Upper lobe of left lung (tissue), 6 donors: ENCODE data around the gene PPARD. TPM values are rescaled to one million over a fixed set of nuclear protein-coding genes. Genes with fewer than 3 reads are reported as not detected.

Experiments used
- ATAC-seq, 2 donors: fragments of 200-7000 bp; cut with Tn5 transposase; one replicate each; pipeline ENCODE4 v1.9.1; 2022; ENCODE audit warnings: mild to moderate bottlenecking in 2 of 2, moderate library complexity in 2 of 2; ENCODE audit not compliant: low FRiP score in 2 of 2
- DNase-seq, 2 donors: peaks; one replicate each; pipeline ENCODE4 v3.0.0-alpha.2; 2019 to 2020
- H3K27ac ChIP-seq, 4 donors: fragments of 200-600 bp; sonication (generic); one replicate each; pipeline ENCODE4 v1.5.1; 2016 to 2019
- H3K27me3 ChIP-seq, 4 donors: fragments of 200-600 bp; sonication (generic); one replicate each; pipeline ENCODE4 v1.5.1; 2017 to 2019
- H3K36me3 ChIP-seq, 4 donors: fragments of 200-600 bp; sonication (generic); one replicate each; pipeline ENCODE4 v1.5.1; 2016 to 2019
- H3K4me1 ChIP-seq, 4 donors: fragments of 200-600 bp; sonication (generic); one replicate each; pipeline ENCODE4 v1.5.1; 2018 to 2019
- H3K4me3 ChIP-seq, 4 donors: fragments of 200-600 bp; sonication (generic); one replicate each; pipeline ENCODE4 v1.5.1; 2017 to 2019; ENCODE audit warnings: mild to moderate bottlenecking in 2 of 4, moderate library complexity in 1 of 4
- H3K9me3 ChIP-seq, 4 donors: fragments of 200-600 bp; sonication (generic); one replicate each; pipeline ENCODE4 v1.5.1; 2018 to 2019
- EP300 ChIP-seq, 4 donors: sonication (generic); formaldehyde crosslinking; IDR thresholded peaks; one replicate each; pipeline ENCODE4 v1.5.1; 2017; ENCODE audit warnings: antibody characterized with exemption in 4 of 4, control low read depth in 2 of 4
- POLR2A ChIP-seq, 4 donors: fragments of 450-650 bp; IDR thresholded peaks; one replicate each; pipeline ENCODE4 v1.5.1; 2016 to 2017; ENCODE audit warnings: antibody characterized with exemption in 4 of 4, mild to moderate bottlenecking in 2 of 4
- POLR2AphosphoS5 ChIP-seq, 2 donors: sonication (generic); formaldehyde crosslinking; IDR thresholded peaks; one replicate each; pipeline ENCODE4 v1.5.1; 2017; ENCODE audit warnings: antibody characterized with exemption in 2 of 2
- WGBS, 2 donors: methylation state at CpG; one replicate each; pipeline ENCODE4 v1.1.5; 2017 to 2018; 5-methylcytosine and 5-hydroxymethylcytosine counted together
- total RNA-seq, 6 donors: library from RNA; depleted of rRNA in 4 of 6; stranded (reverse); fragments of >200 nt in 4 of 6; gene quantifications; one replicate each; pipeline versions ENCODE4 v1.1.0 to v1.2.1, GENCODE V29; 2016 to 2021
- TF ChIP-seq, protein P1 (sequence below), 6 experiments: fragments of 450-650 bp in 4 of 6; fragments of 200-600 bp in 2 of 6; sonication (generic) in 2 of 6; IDR thresholded peaks; one replicate each; pipeline ENCODE4 v1.5.1; 2016 to 2019; ENCODE audit warnings: antibody characterized with exemption in 6 of 6
- donor health status: DM: no; HTN: no; CAD: no; lungs with moderate emphysema.
- donor health status: DM: no; HTN: yes; CAD: no; lungs with severe emphysema.

Gene PPARD
- total RNA-seq, 6 donors from 2014 or later = 14.8 to 48.2 (median 31.5) TPM

DNA sequence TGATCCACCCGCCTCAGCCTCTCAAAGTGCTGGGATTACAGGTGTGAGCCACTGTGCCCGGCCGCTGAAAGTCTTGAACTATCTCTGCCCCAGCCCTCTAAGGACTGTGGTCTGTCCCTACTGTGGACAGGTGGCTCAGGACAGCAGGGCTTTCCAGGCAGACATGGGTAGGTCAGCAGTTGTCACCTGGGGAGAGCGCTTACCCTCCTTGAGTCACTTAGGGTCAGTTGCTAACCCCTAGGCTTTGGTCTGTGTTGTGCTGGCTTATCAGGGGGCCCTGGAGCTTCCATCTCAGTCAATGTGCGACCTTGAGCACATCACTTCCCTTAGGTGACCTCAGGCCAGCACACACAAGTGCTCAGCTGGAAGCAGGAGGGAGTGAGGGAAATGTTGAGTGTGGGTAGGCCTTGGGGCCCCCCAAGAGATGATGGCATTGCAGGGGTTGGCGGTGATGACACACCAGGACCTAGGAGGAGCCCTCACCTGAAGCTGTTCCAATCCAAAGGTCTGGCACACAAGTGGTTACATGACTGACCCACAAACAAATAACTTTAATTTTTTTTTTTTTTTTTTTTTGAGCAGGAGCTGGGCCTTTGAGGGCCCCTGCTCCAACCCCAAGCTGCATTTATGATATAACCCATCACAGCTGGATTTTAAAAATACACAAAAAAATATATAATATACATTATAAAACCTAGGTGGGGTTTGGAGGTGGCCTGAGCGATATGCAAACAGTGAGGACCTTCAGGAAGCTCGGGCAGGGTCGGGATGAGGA, 130.9 kb downstream of the PPARD start:
- WGBS, 2 donors = 90% methylated on average over 8 to 9 of the region's 9 CpGs

DNA sequence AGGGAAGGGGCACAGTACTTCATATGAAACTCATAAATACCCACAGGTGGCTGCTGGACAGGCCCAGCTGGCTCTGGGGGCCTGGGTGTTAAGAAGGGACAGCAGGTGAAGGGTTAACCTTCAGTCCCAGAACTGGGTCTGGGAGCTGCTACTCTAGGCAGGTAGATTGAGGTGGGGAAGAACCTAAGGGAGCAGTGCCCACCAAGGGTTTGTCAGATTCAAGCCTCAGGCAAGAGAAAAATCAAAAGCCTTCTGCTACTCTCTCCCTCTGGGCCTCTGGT, 131.4 kb downstream of the PPARD start:
- no peak overlapping the region for H3K4me3 ChIP-seq
- DNase-seq (no peak), ATAC-seq (no peak)
- peaks cover 12 to 33% (median 16%) of the 10 kb centered on the region in 4 donors for H3K4me1 ChIP-seq
- no peaks in the 10 kb centered on the region for H3K27me3 ChIP-seq
- peaks cover 3 to 75% (median 41%) of the 10 kb centered on the region in 4 donors for H3K36me3 ChIP-seq
- H3K9me3 ChIP-seq = no peaks in the 10 kb centered on the region
- H3K27ac ChIP-seq = no peak overlapping the region
- TF ChIP-seq POLR2AphosphoS5 (IDR thresholded peaks at IDR 0.05) = no peak
- TF ChIP-seq, protein P1, sequence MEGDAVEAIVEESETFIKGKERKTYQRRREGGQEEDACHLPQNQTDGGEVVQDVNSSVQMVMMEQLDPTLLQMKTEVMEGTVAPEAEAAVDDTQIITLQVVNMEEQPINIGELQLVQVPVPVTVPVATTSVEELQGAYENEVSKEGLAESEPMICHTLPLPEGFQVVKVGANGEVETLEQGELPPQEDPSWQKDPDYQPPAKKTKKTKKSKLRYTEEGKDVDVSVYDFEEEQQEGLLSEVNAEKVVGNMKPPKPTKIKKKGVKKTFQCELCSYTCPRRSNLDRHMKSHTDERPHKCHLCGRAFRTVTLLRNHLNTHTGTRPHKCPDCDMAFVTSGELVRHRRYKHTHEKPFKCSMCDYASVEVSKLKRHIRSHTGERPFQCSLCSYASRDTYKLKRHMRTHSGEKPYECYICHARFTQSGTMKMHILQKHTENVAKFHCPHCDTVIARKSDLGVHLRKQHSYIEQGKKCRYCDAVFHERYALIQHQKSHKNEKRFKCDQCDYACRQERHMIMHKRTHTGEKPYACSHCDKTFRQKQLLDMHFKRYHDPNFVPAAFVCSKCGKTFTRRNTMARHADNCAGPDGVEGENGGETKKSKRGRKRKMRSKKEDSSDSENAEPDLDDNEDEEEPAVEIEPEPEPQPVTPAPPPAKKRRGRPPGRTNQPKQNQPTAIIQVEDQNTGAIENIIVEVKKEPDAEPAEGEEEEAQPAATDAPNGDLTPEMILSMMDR (IDR thresholded peaks at IDR 0.05) = no peak
- no peak for TF ChIP-seq POLR2A (IDR thresholded peaks at IDR 0.05)
- no peak for TF ChIP-seq EP300 (IDR thresholded peaks at IDR 0.05)

More for the DNA sequence above, 130.9 kb downstream of the PPARD start:
- DNase-seq (no peak), ATAC-seq (no peak)
- Histone ChIP-seq H3K36me3 (peaks cover 3 to 69% (median 40%) of the 10 kb centered on the region in 4 donors), H3K4me1 (peaks cover 12 to 35% (median 16%) of the 10 kb centered on the region in 4 donors), H3K27ac (no peak overlapping the region), H3K9me3 (no peaks in the 10 kb centered on the region), H3K27me3 (no peaks in the 10 kb centered on the region), H3K4me3 (no peak overlapping the region)
- TF ChIP-seq, protein P1 (IDR thresholded peaks at IDR 0.05) = no peak
- TF ChIP-seq POLR2A (IDR thresholded peaks at IDR 0.05) (no peak), POLR2AphosphoS5 (IDR thresholded peaks at IDR 0.05) (no peak), EP300 (IDR thresholded peaks at IDR 0.05) (no peak)

DNA sequence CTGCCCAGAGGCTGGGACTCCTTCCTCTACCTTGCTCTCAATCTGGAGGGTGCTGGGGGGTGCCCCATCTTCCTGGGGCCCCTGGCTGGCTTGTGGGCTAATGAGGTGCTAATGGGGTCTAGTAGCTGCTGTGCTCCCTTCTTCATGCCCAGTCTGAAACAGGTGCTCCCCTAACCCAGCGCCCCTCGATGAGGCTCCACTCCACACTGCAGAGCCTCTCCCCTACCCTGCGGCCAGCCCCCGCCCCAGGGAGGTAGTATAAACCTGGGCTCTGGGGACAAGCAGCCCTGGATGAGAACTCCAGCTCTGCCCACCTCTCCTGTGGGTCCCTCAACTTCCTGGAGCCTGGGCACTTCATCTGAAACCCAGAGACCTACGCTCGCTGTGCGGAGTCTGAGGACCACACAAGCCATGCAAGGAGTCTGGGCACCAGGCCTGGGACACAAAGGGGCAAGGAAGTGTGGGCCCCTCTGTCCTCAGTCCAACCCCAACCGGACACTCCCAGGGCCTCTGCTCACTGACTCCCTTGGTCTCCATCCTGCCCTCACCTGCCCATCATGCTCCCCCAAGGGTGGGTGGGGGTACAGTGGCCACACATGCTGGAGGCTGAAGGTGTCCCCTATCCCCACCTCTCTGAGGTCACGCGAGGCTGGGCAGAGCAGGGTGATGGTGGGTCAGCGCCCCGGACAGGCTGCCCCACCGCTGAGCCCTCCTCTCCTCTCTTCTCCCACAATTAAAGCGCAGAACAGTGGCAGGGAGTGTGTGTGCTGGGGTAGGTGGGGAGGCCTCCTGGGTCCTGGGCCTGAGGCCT, 132.0 kb downstream of the PPARD start:
- Histone ChIP-seq H3K36me3 (peaks cover 3 to 80% (median 42%) of the 10 kb centered on the region in 4 donors), H3K4me3 (no peak overlapping the region), H3K27me3 (no peaks in the 10 kb centered on the region), H3K27ac (no peak overlapping the region), H3K9me3 (no peaks in the 10 kb centered on the region), H3K4me1 (peaks cover 12 to 28% (median 14%) of the 10 kb centered on the region in 4 donors)
- ATAC-seq (no peak), DNase-seq (no peak)
- no peak for TF ChIP-seq POLR2A (IDR thresholded peaks at IDR 0.05)
- WGBS, 2 donors = 93% methylated on average over 9 of the region's 14 CpGs; no CpG with 5 or more reads in 1 of the 2 donors

DNA sequence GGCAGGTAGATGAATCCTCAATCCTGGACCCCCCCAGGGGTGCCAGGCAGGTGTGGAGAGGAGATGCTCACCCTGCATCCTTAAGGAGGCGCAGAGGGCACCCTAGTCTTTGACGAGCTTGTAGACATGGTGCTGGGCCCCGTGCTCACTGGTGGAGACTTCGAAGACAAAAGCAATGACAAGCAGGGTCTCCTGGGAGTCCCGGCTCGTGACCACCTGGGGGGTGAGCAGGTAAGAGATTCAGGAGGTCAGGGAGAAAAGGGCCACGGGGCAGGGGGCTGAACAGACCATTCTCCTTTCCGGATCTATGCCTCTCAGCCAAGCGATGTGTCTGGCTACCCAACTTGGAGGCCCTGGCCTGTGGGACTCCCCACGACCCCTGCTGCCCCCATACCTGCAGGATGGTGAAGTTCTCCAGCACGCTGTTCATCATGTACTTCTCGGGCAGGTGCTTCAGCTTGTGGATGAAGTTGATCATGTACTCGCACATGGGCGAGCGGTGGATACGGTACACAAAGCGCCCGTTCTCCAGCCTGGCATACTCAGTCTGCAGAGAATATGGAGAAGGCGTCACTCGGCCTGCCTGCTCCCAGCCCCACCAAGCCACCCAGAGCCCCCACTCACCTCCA, 132.7 kb downstream of the PPARD start:
- ATAC-seq = peak in 1 of 2 donors; percentile 11
- H3K27ac ChIP-seq = no peak overlapping the region
- H3K4me3 ChIP-seq = no peak overlapping the region
- H3K36me3 ChIP-seq = peaks cover 3 to 84% (median 42%) of the 10 kb centered on the region in 4 donors
- peaks cover 5 to 21% (median 10%) of the 10 kb centered on the region in 4 donors for H3K4me1 ChIP-seq
- no peaks in the 10 kb centered on the region for H3K9me3 ChIP-seq
- DNase-seq = no peak
- WGBS, 2 donors = 93% methylated on average over 4 to 20 of the region's 20 CpGs
- no peaks in the 10 kb centered on the region for H3K27me3 ChIP-seq
- TF ChIP-seq EP300 (IDR thresholded peaks at IDR 0.05) (no peak), POLR2AphosphoS5 (IDR thresholded peaks at IDR 0.05) (no peak), POLR2A (IDR thresholded peaks at IDR 0.05) (no peak)
- TF ChIP-seq, protein P1 (IDR thresholded peaks at IDR 0.05) = no peak

DNA sequence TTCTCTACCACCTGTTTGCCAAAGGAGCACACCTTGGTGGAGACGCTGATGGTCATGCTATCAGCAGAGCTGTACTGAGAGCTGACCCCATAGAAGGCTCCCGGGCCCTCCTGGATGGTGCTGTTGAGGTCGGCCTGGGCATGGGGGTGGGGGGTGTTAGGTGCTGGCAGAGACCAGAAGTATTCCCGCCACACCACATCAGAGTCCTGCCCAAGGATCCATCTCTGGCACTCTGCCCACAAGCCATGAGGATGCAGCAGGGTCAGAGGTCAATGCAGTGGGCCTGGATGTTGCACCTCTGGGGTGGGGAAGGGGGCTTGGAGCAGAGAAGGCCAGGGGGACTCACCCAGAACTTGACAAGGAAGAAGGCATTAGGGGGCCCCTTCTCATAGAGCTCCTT, 133.2 kb downstream of the PPARD start:
- H3K27me3 ChIP-seq = no peaks in the 10 kb centered on the region
- H3K9me3 ChIP-seq = no peaks in the 10 kb centered on the region
- 83% methylated on average over 3 of the region's 4 CpGs; no CpG with 5 or more reads in 1 of the 2 donors for WGBS, 2 donors
- ATAC-seq = no peak
- H3K27ac ChIP-seq = no peak overlapping the region
- H3K4me1 ChIP-seq = peaks cover under 1 to 16% (median 6%) of the 10 kb centered on the region in 4 donors
- peaks cover 3 to 83% (median 37%) of the 10 kb centered on the region in 4 donors for H3K36me3 ChIP-seq
- no peak for TF ChIP-seq EP300 (IDR thresholded peaks at IDR 0.05)
- TF ChIP-seq POLR2AphosphoS5 (IDR thresholded peaks at IDR 0.05) = no peak
- TF ChIP-seq POLR2A (IDR thresholded peaks at IDR 0.05) = no peak
- TF ChIP-seq, protein P1 (IDR thresholded peaks at IDR 0.05) = no peak
- H3K4me3 ChIP-seq = no peak overlapping the region
- DNase-seq = no peak
